HepG2 (cell line): ENCODE results near the gene TCAF1.

Experiments used
- ARID2 ChIP-seq: sonication (generic); formaldehyde crosslinking; IDR thresholded peaks from 2 replicates; pipeline ENCODE4 v1.8.1; 2022; ENCODE audit warnings: mild to moderate bottlenecking, missing genetic modification reagents, borderline replicate concordance
- CENPT ChIP-seq: sonication (generic); formaldehyde crosslinking; IDR thresholded peaks from 2 replicates; pipeline ENCODE4 v1.8.0; 2022; ENCODE audit warnings: low read depth, mild to moderate bottlenecking, moderate library complexity, missing genetic modification reagents
- PCBP2 ChIP-seq: fragments of 200-400 bp; formaldehyde crosslinking; optimal IDR thresholded peaks from 2 replicates; pipeline ENCODE3; 2018; ENCODE audit warnings: low read length, low read depth; ENCODE audit not compliant: poor library complexity, severe bottlenecking
- RARG ChIP-seq: sonication (generic); formaldehyde crosslinking; IDR thresholded peaks from 2 replicates; pipeline ENCODE4 v1.4.0; 2020; ENCODE audit warnings: low read depth, mild to moderate bottlenecking, missing genetic modification reagents
- REST ChIP-seq, 2 experiments: IDR thresholded peaks; 2 replicates each; pipeline ENCODE4 v1.6.1; 2011 to 2012; ENCODE audit warnings: low read length in 2 of 2, borderline replicate concordance in 1 of 2, low read depth in 1 of 2, mild to moderate bottlenecking in 1 of 2, moderate library complexity in 1 of 2
- SP4 ChIP-seq: sonication (generic); formaldehyde crosslinking; IDR thresholded peaks from 2 replicates; pipeline ENCODE4 v1.8.1; 2023; ENCODE audit warnings: mild to moderate bottlenecking, missing genetic modification reagents
- ZNF180 ChIP-seq: sonication (generic); formaldehyde crosslinking; IDR thresholded peaks from 2 replicates; pipeline ENCODE4 v1.4.0; 2020; ENCODE audit warnings: low read depth, missing genetic modification reagents, borderline replicate concordance

- TF ChIP-seq RARG (CRISPR knock-in tag) (no peak), ARID2 (CRISPR knock-in tag) (no peak), SP4 (CRISPR knock-in tag) (no peak), CENPT (CRISPR knock-in tag) (no peak), ZNF180 (CRISPR knock-in tag) (no peak), PCBP2 (no peak), REST (IDR thresholded peaks at IDR 0.05; ENCODE audit: borderline replicate concordance in 1 of 2, low read depth in 1 of 2, low read length in 2 of 2) (no peak)
Measured at GRCh38 chr7:143947111-143947510, 45.1 kb upstream of the TCAF1 start.
